ENCODE results near the gene PAX2.

PAX2 gene

DNA sequence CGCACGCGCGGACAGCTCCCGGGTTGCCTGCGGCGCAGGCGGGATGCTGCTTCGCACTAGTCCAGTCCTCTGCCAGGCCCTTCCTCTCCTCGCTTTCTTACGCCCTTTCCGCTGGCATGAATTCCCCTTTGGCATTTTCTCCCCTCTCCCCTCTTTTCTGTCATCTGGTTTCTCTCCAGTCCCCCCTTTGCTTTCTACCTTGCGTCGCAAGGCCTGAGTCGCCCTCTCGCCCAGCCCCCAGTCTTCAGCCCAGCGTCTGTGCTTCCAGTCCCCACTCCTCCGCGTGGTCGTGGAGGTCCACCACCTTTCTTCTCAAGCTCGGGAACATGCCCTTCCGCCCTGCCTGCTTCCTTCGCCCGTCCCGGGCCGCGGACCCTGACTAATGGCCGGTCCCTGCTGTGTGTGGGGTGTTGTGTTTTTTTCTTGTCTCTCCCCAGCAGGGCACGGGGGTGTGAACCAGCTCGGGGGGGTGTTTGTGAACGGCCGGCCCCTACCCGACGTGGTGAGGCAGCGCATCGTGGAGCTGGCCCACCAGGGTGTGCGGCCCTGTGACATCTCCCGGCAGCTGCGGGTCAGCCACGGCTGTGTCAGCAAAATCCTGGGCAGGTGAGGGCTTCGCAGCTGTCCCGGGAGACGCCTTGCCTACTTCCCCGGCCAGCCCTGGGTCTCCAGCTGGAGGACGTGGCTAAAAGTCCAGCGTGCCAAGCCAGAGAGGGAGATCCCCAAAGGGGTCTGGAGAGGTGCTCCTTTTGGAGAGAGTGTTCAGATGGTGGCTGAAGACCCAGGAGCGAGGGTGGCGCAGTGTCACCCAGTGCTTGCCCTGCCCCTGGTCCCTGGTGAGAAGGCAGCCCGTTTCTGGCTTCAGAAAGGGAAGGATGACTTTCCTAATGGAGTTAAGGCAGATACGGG, 4.2 kb downstream of the PAX2 start:
- H3K27ac ChIP-seq: no peak overlapping the region
- DNase-seq (ENCODE audit: low read depth, low spot score): no peak

DNA sequence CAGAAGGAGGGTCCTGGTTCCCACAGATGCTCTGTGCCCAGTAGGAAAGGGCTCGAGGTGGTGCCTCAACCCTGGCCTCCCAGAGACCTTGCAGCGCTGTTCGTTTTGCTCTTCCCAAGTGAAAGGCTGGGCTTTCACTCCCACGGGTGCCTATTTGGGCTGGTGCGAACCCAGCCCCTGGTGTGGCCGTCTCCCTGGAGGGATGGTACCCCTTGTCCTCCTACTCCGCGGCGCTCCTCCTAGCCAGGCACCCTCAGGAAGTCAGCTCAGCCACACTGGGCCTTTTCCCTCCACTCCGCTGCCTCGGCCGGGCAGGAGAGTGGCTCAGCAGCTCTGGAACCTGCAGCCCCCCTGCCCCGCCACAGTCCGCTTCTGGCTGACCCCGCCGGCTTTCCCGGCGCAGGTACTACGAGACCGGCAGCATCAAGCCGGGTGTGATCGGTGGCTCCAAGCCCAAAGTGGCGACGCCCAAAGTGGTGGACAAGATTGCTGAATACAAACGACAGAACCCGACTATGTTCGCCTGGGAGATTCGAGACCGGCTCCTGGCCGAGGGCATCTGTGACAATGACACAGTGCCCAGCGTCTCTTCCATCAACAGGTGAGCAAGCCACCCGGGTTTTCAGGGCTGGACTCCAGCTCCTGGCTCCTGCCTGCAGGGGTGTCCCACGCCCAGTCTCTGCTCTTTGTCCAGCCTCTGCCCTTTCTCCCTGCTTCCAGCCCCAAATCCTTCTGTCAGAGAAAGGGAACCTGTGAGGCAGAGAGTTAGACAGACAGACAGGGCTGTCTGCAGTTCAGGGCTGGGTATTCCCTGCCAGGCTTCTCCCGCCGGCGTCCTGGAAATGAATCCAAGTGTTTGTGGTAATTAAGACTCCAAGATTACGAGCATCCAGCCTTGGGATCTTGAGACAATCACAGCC, 5.2 kb downstream of the PAX2 start:
- H3K27ac ChIP-seq: no peak overlapping the region
- no peak for DNase-seq (ENCODE audit: low read depth, low spot score)

DNA sequence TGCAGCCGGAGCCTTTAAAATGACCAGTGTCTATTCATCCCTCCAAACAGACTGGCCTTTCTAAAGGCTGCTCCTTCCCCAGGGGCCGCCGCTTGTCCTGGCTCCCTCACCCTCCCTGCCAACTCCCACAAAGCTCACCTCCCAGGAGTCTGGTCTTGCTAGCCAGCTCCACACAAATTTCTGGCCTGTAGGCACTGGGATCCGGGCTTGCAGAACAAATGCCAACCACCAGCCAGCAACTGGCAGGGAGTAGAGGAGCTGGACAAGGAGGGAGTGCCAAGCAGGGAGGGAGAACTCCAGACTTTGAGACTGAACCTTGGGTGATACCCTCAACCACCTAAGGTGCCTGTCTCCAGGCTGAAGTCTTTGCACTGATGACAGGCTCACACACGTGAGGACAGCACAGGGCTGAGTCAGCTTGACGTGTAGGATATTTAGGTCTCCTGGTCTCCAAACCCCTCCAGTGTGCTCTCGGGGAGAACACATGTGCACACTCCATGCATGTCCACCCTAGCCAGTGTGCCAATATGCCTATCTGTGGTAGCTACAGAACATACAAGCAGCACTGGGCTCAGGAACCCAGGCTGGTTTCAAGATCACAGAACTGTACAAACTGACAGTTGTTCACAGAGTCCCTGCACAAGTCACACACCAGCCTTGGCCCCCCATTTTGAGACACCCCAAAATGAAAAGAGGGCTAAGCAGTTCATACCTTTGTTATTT, 6.0 kb downstream of the PAX2 start:
- DNase-seq (ENCODE audit: low read depth, low spot score): no peak
- no peak overlapping the region for H3K27ac ChIP-seq

DNA sequence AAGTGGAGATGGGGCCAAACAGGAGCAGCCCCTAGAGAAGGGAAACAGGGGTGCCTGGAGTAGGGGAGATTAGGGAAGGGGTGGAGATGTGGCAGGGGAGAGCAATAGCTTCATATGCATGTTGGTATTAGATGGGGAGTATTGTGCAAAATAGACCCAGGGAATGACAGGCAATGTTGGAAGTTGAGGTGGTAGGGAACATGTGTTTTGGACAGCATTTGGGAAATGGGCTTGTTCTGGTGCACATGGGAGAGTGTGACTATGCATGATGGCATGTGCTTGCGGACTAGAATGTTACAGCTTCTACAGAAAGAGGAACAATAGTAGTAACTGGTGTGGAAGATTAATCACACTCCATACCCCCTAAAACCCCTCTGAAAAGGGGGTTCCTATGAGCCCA, 10.4 kb downstream of the PAX2 start:
- DNase-seq (ENCODE audit: low read depth, low spot score): no peak
- no peak overlapping the region for H3K27ac ChIP-seq

DNA sequence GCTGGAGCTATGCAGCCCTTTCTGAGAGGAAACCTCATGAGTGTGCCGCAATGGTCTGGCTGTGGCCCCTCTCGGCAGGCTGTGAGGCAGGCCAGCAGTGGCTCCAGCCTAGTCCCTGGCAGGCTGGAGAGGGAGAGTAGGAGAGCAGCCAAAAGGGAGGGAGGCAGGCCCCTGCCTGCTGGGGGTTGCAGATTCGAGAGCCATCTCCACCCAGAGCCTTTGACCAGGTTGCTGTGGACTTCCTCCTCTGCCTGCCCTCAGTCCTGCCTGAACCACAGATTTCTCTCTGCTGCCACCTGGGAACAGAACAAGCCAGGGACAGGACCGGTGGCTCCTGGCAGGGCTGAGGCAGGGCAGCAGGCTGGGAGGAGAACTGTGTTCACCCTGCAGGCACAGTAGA, 13.9 kb downstream of the PAX2 start:
- no peak overlapping the region for H3K27ac ChIP-seq
- DNase-seq (ENCODE audit: low read depth, low spot score): no peak

DNA sequence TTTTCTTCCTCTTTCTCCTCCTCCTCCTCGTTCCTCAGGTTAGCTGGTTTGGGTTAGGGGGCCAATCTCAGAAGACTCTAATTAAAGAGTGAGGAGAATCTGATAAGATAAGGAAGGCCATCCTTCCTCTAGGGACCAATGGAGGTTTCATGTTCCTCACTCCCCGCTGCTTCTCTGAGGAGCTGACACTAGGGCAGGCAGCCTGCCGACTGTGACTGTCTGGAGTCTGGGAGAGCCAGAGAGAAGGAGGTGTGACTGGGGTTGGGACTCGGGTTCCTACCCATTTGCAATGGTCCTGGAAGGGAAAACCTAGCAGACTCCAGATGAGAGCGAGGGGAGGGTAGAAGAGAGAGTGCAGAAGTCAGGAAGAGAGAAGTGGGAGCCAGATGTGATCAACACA, 15.3 kb downstream of the PAX2 start:
- no peak overlapping the region for H3K27ac ChIP-seq
- no peak for DNase-seq (ENCODE audit: low read depth, low spot score)

DNA sequence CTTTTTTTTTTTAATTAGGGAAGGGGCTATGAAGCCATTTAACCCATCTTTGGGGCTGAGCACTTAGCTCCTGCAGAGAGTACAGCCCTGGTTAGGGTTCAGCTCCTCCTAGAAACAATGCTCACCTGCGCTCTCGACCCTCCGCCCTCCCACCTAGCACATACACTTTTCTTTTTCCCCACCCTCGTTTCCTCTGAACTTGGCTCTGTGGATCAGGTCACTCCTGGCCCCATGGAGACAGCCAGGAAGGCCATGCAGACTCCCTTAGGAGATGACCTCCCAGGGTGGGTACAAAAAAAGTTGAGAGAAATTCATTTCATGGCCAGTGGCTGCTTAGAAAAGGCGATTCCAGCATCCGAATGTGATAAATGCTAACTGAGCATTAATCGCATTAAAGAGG, 15.8 kb downstream of the PAX2 start:
- no peak for DNase-seq (ENCODE audit: low read depth, low spot score)
- H3K27ac ChIP-seq: no peak overlapping the region

DNA sequence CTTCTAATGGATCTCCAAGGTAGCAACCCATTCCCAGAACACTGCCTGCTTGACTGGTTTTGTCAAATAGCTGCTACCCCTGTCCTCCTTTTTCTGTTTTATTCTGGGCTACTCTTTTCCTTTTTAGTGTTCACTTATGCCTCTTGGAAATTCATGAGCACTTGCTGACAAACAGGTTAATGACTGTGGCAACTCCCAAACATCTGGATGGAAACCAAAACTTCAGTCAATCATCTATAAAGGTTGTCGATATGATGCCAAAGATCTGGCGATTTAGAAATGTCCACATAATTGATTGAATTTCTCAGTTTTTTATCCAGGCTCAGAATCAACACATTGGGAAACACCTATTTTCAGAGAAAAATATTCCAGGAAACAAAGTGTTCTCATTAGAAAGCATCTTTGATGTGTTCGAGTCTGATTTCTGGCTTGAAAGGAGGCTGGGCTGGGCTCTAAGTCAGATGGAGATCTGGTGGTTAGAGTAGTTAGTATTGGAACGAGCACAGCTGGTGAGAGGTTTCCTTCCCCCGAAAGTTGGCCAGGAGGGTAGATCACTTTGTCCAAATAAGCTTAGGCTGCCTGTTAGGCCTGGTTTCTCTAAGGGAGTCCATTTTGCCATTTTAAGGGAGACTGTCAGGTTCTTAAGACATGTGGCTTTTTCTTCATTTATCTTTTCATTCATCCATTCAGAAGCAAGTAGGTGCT, 17.8 kb downstream of the PAX2 start:
- DNase-seq (ENCODE audit: low read depth, low spot score): no peak
- H3K27ac ChIP-seq: no peak overlapping the region

DNA sequence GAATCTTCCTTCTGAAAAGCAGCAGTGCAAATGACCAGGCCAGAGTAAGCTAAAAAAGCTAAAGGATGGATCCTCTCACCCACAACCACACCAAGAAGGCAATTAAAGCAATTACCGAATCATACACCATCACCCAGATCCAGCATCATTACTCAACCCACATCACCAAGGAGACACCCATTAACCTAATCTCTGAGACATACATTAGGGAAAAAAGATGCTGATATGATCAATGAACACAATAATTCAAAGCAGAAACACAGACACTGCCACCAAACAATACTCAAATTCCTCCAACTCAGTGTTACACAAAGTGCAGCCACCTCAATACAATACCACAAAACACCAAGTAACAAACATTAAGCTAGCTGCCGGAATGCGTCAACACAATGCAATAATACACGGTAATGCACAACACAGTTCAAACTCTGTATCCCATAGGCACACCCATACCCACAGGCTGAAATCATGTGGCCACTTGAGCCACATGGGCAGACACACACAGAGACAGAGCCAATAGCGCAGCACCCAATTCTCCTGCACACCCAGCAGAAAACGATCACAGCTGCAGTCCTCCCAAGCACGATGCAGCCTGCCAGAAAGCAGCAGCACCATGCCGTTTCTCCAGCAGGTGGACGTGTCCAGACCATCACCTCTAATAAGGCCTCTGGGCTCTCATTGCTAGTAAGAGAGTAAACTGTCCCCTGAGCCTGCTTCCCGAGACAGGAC, 21.5 kb downstream of the PAX2 start:
- no peak overlapping the region for H3K27ac ChIP-seq
- DNase-seq (ENCODE audit: low read depth, low spot score): no peak

DNA sequence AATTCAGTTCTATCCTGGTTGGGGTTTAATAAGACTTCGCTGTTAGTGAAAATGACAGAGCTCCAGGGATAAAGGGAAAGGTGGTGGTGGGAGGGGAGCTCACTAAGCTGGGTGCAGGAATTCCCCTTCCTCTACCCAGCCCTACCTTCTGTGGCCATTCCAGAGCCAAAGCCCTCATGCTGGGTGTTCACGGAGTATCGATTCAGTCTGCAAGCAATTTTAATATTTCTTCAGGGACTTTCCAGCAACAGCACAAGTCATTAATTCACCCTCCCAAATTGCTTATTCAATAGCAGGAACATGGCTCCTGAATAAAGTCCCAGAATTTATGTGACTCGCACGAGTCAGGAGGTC, 22.0 kb downstream of the PAX2 start:
- DNase-seq (ENCODE audit: low read depth, low spot score): no peak
- H3K27ac ChIP-seq: no peak overlapping the region

DNA sequence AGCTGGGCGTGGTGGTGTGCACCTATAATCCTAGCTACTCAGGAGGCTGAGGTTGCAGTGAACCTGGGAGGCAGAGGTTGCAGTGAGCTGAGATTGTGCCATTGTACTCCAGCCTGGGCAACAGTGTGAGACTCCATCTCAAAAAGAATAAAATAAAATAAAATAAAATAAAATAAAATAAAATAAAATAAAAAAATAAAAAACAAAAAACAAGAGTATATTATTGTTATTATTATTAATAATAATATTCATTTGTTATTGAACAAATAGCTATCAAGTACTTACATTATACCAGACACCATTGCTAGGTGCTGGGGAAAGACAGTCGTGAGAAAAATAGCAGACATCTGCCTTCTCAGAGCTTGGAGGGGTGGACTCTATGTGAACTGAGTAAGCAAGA, 24.1 kb downstream of the PAX2 start:
- DNase-seq (ENCODE audit: low read depth, low spot score): no peak
- H3K27ac ChIP-seq: no peak overlapping the region

DNA sequence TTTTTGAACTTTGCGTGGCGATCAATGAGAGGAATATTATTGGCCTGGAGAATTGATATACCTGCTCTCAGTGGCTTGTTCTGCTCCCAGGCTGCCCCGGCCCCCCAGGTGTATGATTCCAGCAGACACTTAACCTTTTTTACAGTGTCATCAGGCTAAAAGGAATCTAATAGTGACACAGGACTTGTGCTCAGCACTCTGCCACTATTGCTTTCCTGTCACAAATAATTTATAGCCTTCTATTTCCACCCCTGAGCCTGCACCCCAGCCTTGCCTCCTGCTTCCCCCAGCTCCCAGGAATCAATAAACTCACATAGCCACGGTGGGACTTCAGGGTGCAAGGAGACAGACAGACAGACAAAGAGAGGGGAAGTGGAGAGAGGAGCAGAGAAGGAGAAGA, 28.3 kb downstream of the PAX2 start:
- H3K27ac ChIP-seq: no peak overlapping the region
- DNase-seq (ENCODE audit: low read depth, low spot score): no peak

DNA sequence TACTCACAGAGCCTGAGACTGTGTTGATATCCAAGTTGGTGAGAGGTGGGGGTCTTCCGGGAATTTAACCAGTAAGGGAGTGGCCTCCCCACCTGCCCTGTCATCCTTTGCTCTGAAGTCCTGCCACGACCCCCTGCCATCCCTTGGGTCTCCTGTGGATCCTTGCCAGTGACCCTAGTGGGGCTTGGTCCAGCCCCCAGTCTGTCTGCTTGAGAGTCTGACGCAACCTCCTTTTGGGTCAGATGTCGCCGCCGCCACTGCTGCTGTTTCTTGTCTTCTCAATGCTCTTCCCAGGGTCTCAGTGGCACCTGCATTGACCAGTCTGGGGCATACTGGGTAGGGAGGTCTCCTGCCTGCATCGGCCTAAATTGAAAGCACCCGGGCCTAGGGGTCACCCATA, 28.8 kb downstream of the PAX2 start:
- no peak for DNase-seq (ENCODE audit: low read depth, low spot score)
- no peak overlapping the region for H3K27ac ChIP-seq

DNA sequence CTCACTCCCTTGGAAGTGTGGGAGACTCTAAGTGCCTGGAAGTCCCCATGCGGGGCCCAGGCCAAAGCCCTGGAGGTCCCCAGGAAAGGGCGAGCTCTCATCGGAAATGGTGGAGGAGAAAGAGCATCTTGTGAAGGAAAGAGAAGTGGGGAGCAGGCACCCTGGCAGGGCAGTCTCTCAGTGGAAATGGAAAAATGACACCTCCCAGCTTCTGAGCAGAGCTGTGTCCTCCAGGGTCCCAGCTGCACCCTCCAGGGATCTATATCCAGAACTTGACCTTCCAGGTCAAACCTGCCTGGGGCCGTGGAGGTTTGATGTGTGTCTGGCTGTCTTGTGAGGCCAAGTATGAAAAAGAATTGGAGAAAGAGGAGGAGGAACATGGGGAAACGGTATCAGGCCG, 29.5 kb downstream of the PAX2 start:
- no peak for DNase-seq (ENCODE audit: low read depth, low spot score)
- no peak overlapping the region for H3K27ac ChIP-seq

DNA sequence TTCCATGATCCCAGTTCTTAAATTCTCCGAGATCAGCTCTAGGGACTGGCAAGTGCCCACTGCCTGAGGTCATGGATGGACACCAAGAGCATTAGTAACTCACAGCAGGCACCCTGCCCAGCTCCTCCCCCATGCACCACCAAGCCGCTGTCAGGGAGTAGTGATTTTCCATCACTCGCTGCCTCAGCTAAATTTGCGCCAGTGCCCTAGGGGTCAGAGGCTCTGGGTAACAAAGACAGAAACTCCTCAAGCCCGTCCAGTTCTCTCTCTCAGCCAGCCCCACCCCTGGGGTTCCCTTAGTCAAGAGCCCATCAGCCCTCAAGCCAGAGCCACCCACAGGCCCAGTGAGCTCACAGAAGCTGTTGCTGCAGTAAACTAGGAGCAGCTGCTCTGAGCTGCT, 30.0 kb downstream of the PAX2 start:
- no peak for DNase-seq (ENCODE audit: low read depth, low spot score)
- H3K27ac ChIP-seq: no peak overlapping the region

DNA sequence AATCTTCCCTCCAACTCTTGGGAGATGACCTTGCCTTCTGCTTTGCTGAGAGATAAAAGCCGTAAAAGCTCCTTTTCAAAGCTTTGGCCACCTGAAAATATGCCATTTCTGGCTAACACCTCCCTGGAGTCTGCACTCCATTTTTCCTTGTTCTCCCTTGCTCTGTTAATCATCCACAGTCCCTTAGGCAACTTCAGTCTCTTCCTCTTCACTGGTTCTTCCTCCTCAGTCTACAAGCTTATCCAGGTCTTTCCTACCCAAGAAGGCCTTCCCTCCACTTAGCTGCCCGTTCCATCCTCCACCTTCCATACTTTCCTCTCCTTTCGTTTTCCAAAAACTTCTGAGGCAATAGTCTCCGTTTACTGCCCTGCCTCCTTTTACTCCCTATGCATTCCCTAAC, 30.5 kb downstream of the PAX2 start:
- no peak for DNase-seq (ENCODE audit: low read depth, low spot score)
- H3K27ac ChIP-seq: no peak overlapping the region

DNA sequence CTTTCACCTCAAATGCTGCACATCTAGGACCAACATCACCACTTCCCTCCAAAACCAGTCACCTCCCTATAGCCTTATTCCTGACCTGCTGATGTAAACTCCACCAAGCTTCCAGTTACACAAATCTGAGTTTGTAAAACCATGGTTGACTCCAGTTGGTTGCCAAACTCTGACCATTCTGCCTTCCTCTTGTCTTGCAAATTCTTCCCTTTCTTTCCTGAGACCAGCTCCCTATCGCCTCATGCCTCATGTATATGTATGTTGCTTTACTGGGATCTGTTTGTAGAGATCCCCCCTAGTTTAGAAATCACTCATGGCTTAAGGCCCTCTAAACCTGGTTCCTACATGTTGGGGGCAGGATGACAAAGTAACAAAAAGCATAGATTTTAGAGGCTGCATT, 31.3 kb downstream of the PAX2 start:
- no peak for DNase-seq (ENCODE audit: low read depth, low spot score)
- H3K27ac ChIP-seq: no peak overlapping the region

DNA sequence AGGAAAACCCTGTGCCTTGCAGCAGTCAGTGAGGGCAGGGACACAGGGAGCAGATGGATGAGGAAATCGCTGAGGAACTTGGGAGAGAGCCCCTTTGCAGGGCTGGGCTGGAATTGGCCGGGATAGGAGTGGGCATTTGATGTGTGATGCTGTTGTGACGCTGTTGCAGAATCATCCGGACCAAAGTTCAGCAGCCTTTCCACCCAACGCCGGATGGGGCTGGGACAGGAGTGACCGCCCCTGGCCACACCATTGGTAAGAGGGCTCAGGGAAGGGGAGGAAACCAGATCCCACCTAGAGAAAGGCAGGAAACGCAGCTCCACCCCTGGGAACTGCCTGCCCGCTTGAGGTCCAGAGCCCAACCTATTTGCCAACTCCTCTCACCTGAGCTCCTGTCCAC, 33.9 kb downstream of the PAX2 start:
- no peak for DNase-seq (ENCODE audit: low read depth, low spot score)
- no peak overlapping the region for H3K27ac ChIP-seq

DNA sequence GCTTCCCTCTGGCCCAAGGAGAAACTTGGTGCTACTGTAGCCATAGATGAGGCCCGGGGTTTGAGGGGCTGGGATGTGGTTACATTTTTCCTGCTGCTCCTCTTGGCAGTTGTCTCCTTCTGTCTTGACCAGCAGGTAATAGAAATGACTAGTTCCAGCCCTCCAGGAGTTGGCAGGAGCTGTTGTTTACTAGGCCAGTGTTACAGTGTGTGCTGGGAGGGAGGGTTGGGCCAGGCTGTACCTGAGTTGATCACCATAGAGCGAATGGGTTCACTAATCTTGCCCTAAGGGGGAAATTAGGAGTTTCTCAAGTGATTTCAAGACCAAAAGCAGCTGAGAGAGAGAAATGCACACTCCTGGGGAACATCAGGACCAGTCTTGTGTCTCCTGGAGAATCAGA, 34.9 kb downstream of the PAX2 start:
- no peak for DNase-seq (ENCODE audit: low read depth, low spot score)
- no peak overlapping the region for H3K27ac ChIP-seq
